Measurements from ENCODE around the gene SLC37A1.

Gene SLC37A1

DNA sequence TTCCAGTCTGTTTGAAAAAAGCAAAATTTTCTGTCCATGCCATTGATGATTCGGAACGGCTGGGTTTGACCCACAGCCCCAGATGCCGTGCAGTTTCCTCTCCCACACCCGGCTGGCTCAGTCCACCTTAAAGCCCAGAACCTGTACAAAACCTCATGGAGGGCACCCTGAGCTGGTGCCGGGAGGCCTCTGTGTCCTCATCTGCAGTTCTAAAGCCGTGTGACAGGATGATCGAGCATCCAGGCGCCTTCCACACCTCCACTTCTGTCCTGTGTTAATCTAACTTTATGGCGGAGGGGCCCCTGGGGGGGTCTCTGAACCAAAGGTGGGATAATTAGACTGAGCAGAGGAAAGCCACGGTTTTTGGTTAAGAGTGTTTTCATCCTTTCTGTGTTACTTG lies 49.6 kb downstream of the SLC37A1 start:
- DNase-seq (ENCODE audit: low read depth): no peak

DNA sequence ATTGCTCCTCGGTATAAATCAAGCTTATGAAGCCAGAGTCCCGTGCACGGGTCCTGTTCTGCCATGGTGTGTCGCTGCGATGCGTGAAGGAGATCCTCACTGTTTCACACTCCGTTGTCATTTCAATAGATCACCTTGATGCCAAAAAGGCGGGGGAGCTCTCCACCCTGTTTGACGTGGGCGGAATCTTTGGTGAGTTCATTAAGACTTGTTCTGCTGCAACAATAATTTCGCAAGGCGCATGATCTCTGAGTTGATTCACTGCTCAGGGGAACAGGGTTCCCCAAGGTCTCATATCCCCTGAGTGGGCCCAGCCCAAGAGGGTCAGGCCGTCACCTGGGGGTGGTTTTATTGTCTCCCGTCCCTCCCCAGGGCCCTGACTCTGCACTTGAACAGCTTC lies 50.0 kb downstream of the SLC37A1 start:
- DNase-seq (ENCODE audit: low read depth): no peak

- DNase-seq (ENCODE audit: low read depth): no peak
Observed at GRCh38 chr21:42564561-42564971, 50.9 kb downstream of the SLC37A1 start.

DNA sequence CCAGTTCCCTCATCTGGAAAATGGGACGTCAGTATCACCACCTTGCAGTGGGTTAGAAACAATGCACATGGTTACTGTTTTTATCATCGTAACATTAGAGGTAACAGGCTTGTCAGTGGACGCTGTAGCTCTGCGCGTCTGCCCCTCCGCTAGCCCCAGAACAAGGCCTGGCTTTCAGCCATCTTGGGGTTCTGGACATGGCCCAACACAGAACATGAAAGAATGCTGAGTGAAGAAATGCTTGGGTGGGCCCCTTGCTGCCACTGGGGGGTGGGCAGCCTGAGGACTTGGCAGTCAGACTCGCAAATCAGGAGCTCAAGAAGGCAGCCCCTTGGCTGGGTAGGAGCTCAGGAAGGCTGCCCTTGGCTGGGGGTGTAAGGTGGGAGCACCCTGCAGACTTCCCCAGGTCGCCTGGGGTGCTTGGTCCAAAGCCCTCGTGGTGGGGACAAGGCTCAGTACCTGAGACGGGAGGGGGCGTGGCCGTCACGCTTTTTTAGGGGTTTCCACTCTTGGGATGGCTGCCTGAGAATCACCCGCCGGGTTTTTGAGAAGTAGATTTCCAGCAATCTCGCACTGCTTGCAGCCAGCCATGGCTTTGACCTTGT lies 51.7 kb downstream of the SLC37A1 start:
- DNase-seq (ENCODE audit: low read depth): no peak

DNA sequence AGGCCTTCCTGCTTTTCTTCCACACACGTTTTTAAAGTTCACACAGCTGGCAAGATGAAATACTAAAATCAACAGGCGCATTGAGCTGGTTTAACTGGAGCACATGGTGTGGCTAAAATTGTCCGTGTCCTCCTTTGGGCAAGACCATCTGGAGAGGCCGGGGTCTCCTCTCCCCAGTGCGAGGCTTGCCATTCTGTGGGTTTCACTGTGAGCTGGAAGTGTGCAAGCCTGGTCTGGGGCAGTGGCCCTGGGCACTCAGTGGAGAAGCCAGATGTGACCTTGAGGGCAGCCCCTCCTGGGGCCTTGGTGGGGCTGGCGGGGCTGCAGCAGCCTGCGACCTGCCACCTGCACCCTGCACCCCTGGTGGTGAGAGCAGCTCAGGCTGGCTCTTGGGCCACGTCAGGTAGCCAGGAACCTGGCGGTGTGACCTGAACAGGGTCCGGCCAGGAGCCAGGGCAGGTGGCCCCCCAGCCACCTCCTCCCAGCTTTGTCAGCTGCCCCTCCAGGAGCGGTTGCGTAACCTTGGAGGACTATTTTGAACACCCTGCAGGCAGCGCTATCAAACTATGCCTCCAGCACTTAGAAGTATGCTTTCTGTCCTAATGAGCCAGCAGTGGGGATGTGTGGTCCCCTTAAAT lies 52.4 kb downstream of the SLC37A1 start:
- no peak for DNase-seq (ENCODE audit: low read depth)

DNA sequence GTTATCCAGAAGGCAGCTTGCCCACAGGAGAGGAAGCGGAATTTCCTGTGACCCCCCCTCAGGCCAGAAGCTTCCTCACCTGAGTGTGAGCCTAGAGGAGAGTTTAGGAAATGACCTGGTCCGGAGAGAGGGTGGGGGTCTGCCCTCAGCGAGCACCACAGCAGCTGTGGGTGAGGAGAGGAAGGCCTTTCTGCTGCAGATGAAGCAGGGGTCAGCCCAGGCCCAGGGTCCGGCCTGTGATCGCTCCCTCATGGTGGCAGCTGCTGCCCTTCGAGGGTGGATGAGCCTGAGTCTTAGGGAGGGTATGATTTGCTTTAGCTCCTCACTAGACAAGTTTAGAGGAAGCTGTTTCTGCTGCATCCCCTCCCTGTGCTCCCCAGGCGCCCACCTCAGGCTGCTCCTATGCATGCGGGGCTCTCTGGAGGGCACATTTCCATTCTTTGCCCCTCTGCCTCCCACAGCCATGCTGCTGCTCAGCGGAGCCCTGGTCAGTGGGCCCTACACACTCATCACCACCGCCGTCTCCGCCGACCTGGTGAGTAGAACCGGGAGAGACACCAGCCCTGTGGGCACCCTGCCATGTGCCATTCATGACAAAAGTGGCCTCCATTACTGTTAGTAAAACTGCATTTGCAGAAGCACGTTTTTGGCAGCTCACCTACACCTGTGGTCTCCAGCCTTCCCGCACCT lies 53.0 kb downstream of the SLC37A1 start:
- no peak for DNase-seq (ENCODE audit: low read depth)

DNA sequence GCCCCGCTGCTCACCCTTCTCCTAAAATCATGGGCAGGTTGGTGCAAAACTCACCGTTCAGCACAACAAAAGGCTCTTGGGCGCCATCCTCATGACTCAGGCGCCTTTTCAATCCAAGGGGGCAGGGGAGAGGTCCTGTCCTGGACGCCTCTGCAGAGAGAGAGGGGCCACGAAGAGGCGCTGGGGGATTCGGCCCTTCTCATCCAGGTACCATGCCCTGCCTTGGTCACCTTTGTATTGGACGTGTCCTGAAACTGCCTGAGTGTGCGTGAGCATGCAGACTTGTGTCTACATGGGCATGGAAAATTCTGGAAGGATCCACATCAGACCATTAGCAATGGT lies 53.5 kb downstream of the SLC37A1 start:
- no peak for DNase-seq (ENCODE audit: low read depth)

DNA sequence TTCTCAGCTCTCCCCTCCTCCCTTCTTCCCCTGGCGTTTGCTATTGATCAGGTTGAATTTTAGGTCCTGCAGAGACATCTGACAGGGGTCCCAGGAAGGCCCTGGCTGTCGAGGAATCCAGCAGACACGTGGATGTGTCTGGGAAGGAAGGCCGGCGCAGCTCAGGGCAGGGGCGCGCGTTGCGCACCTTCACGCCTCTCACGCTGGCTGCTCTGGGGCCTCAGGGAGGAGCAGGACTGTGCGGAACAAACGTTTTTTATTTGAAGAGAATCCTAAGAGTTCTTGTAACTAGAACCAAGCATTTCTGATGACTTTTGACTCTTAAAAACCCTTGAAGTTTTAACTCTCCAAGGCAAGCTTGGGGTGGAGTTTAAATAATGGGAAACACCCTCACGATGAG lies 54.2 kb downstream of the SLC37A1 start:
- no peak for DNase-seq (ENCODE audit: low read depth)

DNA sequence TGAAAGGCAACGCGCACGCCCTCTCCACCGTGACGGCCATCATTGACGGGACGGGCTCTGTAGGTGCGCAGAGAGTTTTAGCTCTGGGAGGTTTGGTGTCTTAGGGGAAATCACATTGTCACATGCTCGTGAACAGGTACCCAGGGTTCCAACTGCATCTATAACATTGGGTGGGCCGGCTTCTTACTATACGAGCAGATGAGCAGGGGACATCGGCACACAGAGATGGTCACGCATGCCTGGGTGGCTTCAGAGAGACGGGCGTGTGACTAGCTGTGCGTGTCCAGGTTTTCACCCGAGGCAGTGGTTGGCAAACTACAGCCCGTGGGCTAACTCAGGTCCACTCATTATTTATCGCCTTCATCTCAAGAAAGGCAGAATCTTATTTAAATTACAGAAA lies 54.7 kb downstream of the SLC37A1 start:
- no peak for DNase-seq (ENCODE audit: low read depth)

- no peak for DNase-seq (ENCODE audit: low read depth)
Observed at GRCh38 chr21:42568866-42569731, 55.4 kb downstream of the SLC37A1 start.

GRCh38 chr21:42569732-42570301 lies 56.2 kb downstream of the SLC37A1 start:
- DNase-seq (ENCODE audit: low read depth): no peak

- no peak for DNase-seq (ENCODE audit: low read depth)
Observed at GRCh38 chr21:42570362-42570761, 56.7 kb downstream of the SLC37A1 start.

GRCh38 chr21:42570841-42571387 lies 57.3 kb downstream of the SLC37A1 start:
- no peak for DNase-seq (ENCODE audit: low read depth)

DNA sequence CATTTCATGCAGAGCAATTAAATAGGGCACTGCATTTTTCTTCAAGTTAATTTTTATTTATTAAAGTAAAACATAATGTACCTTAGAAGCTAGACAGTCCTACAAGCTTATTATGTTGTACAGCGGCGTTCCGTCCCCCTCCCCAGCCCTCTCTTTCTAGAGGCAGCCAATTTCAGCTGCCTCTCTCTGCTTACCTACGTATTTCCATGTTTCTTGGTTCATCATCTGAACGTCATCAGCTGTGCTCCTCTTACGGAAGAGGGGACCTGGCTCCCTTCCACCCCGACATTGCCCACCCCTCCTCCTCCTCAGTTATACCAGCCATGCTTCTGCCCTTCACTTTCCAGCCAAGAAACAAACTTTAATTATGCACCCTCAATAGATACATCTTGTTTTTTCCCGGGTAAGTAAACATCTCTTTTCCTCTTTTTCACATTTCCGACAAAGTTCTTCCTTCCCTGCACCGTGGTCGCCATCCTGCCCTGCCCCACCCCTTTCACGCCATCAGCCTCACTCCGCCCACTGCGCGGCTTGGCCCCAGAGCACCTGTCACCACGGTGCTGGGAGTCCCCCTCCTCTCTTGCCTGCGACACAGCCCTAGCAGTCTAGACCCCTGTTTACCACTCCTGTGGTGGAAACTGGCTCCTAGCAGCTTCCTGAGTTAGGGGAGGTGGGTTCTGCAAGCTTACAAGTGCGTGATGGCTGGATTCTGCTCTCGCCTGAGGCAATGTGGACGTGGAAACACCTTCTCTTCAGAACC lies 57.9 kb downstream of the SLC37A1 start:
- no peak for DNase-seq (ENCODE audit: low read depth)

GRCh38 chr21:42572906-42573495 lies 59.3 kb downstream of the SLC37A1 start:
- no peak for DNase-seq (ENCODE audit: low read depth)

DNA sequence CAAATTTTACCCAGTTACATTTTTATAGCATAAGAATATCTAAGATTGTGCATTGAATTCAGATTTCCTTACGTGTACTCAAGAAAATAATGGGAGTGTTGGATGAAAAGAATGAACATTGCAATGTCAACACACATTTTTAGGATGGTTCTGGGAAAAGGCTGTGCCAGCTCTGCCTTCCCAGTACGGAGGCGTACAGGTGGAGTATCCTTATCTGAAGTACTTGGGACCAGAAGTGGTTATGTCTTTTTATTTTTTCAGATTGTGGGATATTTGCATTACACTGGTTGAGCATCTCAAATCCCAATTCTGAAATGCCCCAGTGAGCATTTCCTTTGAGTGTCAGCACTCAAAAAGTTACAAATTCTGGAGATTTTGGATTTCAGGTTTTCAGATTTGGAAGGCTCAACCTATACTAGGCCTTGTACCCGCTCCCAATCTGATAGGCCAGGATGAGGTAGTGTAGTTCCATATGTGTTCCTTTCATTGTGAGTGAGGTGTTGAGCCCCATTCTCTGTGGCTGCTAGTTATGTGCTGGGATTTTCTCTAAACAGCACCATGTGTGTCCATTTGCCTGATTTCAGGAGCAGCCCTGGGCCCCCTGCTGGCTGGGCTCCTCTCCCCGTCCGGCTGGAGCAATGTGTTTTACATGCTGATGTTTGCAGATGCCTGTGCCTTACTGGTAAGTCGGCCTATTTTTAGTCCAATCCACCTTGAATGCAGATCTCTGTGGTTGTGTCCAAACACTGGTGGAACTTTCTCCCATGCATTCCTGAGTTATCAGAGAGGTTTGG lies 60.8 kb downstream of the SLC37A1 start:
- no peak for DNase-seq (ENCODE audit: low read depth)

- DNase-seq (ENCODE audit: low read depth): no peak
Observed at GRCh38 chr21:42575111-42575510, 61.5 kb downstream of the SLC37A1 start.

GRCh38 chr21:42576639-42577038 lies 63.0 kb downstream of the SLC37A1 start:
- DNase-seq (ENCODE audit: low read depth): no peak

GRCh38 chr21:42578034-42578433 lies 64.4 kb downstream of the SLC37A1 start:
- no peak for DNase-seq (ENCODE audit: low read depth)

DNA sequence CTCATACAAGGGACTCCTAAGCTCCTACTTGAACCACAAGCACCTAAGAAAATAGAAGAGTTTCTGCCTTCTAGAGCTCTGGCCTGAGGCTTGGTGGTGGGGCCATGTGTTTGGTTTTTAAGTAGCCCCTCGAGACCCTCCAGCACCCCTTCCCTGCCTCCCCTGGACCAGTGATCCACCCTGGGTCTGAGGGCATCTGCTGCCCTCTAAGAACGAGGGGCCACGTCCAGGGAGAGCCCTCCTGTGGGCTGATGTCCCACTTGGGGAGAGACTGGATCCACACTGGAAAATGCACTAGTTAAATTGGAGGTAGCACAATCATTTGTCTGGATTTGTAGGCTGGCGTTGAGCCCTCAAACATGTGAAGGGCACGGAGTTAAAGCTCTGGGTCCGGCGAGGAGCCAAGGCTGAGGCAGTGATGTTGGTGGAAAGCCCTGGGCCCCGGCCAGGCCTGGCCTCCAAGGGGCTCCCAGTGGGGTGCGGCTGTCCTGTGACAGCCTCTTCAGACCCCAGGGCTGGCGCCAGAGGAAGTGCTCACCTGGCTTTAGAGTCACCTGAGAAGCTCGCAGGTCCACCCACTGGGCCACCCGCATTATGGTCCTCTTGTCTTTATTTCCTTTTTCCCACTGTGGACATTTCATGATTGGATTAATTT lies 65.2 kb downstream of the SLC37A1 start:
- no peak for DNase-seq (ENCODE audit: low read depth)
